Measurements from ENCODE around the gene ASB13. TPM values are rescaled to one million over a fixed set of nuclear protein-coding genes. Genes with fewer than 3 reads are reported as not detected.
A peak's percentile ranks its signal among the peaks of the same experiment; 100 is the strongest.

ASB13 gene
- polyA plus RNA-seq, 1 of the 3 experiments (the other 2 are of a cell fraction), result 9.2 TPM

- Histone ChIP-seq H3K36me3 (replicated peaks in 1 of 2; ENCODE audit: control insufficient read depth in 1 of 2, insufficient read depth in 2 of 2, low read length in 1 of 2) (no peaks in the 10 kb centered on the region), H3K4me2 (no peak overlapping the region), H3K79me2 (ENCODE audit: insufficient read depth) (no peaks in the 10 kb centered on the region; the same call in 1 of the 2 replicates), H3K9ac (no peak overlapping the region), H3K27ac (ENCODE audit: low read depth in 2 of 2, low read length in 1 of 2) (no peak overlapping the region; a peak in 1 of 4 replicates), H2AFZ (ENCODE audit: low read depth) (no peak overlapping the region), H3K27me3 (ENCODE audit: insufficient read depth) (no peaks in the 10 kb centered on the region), H3K4me1 (ENCODE audit: control insufficient read depth in 1 of 2, insufficient read depth in 2 of 2, low read depth in 1 of 2, low read length in 1 of 2) (peaks cover 9 to 46% of the 10 kb centered on the region in 2 experiments), H3K4me3 (ENCODE audit: low read depth in 2 of 2, low read length in 1 of 2) (no peak overlapping the region), H3K9me2 (no peaks in the 10 kb centered on the region), H3F3A (replicated peaks; ENCODE audit: insufficient read depth) (no peaks in the 10 kb centered on the region), H3K9me3 (no peaks in the 10 kb centered on the region), H4K20me1 (ENCODE audit: insufficient read depth) (no peaks in the 10 kb centered on the region)
- WGBS (ENCODE audit: low lambda C conversion rate), result 86% methylated on average over 10 of the region's 10 CpGs
- TF ChIP-seq TAF1 (IDR thresholded peaks at IDR 0.05; ENCODE audit: borderline replicate concordance, low read depth, low read length), result no peak
- TF ChIP-seq NFIC (IDR thresholded peaks at IDR 0.05; ENCODE audit: borderline replicate concordance), result no peak
- ChIA-PET POLR2A (no interaction called here), CTCF (interaction anchor here (1.2 to 2.9 kb wide), 2 partner anchors 32 to 157 kb away, joined by 3 to 15 read pairs; no protein-coding TSS in a partner anchor)
- DNase-seq, result peak; percentile 51
Measured at GRCh38 chr10:5590816-5591215, 75.6 kb downstream of the ASB13 start.

GRCh38 chr10:5589661-5590511 lies 76.5 kb downstream of the ASB13 start:
- POLR2A ChIA-PET, result no interaction called here
- no peak overlapping the region; a peak in 1 of 4 replicates for H3K27ac ChIP-seq (ENCODE audit: low read depth in 2 of 2, low read length in 1 of 2)
- H4K20me1 ChIP-seq (ENCODE audit: insufficient read depth), result no peaks in the 10 kb centered on the region
- TF ChIP-seq RXRA (IDR thresholded peaks at IDR 0.05; ENCODE audit: borderline replicate concordance, low read depth), result no peak
- TF ChIP-seq CTCF (IDR thresholded peaks at IDR 0.05), result peak; percentile 18; the same call in 1 of the 2 replicates
- no peaks in the 10 kb centered on the region for H3F3A ChIP-seq (replicated peaks; ENCODE audit: insufficient read depth)
- H3K4me1 ChIP-seq (ENCODE audit: control insufficient read depth in 1 of 2, insufficient read depth in 2 of 2, low read depth in 1 of 2, low read length in 1 of 2), result peaks cover under 1 to 43% of the 10 kb centered on the region in 2 experiments; a peak in 2 of 4 replicates
- H3K9ac ChIP-seq, result no peak overlapping the region
- no peak overlapping the region for H3K4me3 ChIP-seq (ENCODE audit: low read depth in 2 of 2, low read length in 1 of 2)
- no peak for DNase-seq
- H3K4me2 ChIP-seq, result no peak overlapping the region
- 85% methylated on average over 15 of the region's 16 CpGs for whole genome bisulfite sequencing (ENCODE audit: low lambda C conversion rate)
- H3K27me3 ChIP-seq (ENCODE audit: insufficient read depth), result no peaks in the 10 kb centered on the region
- CTCF ChIA-PET, result interaction anchor here (0.7 to 1.0 kb wide), 2 partner anchors 33 to 98 kb away, joined by 3 read pairs; no protein-coding TSS in a partner anchor
- H3K9me2 ChIP-seq, result no peaks in the 10 kb centered on the region
- H3K9me3 ChIP-seq, result no peaks in the 10 kb centered on the region
- peak overlapping the region; percentile 35; the same call in 1 of the 2 replicates for H2AFZ ChIP-seq (ENCODE audit: low read depth)
- H3K36me3 ChIP-seq (replicated peaks in 1 of 2; ENCODE audit: control insufficient read depth in 1 of 2, insufficient read depth in 2 of 2, low read length in 1 of 2), result no peaks in the 10 kb centered on the region
- no peaks in the 10 kb centered on the region for H3K79me2 ChIP-seq (ENCODE audit: insufficient read depth)

GRCh38 chr10:5589011-5589660 lies 77.3 kb downstream of the ASB13 start:
- H2AFZ ChIP-seq (ENCODE audit: low read depth), result no peak overlapping the region
- no peak overlapping the region for H3K9ac ChIP-seq
- peaks cover 0 to 35% of the 10 kb centered on the region in 2 experiments; a peak in 2 of 4 replicates for H3K4me1 ChIP-seq (ENCODE audit: control insufficient read depth in 1 of 2, insufficient read depth in 2 of 2, low read depth in 1 of 2, low read length in 1 of 2)
- ChIA-PET CTCF (interaction anchor here (0.7 to 1.0 kb wide), 2 partner anchors 34 to 99 kb away, joined by 3 read pairs; no protein-coding TSS in a partner anchor), POLR2A (no interaction called here)
- H3K9me3 ChIP-seq, result no peaks in the 10 kb centered on the region
- H3F3A ChIP-seq (replicated peaks; ENCODE audit: insufficient read depth), result no peaks in the 10 kb centered on the region
- WGBS (ENCODE audit: low lambda C conversion rate), result 98% methylated on average over 11 of the region's 14 CpGs
- no peaks in the 10 kb centered on the region for H3K36me3 ChIP-seq (replicated peaks in 1 of 2; ENCODE audit: control insufficient read depth in 1 of 2, insufficient read depth in 2 of 2, low read length in 1 of 2)
- H3K27ac ChIP-seq (ENCODE audit: low read depth in 2 of 2, low read length in 1 of 2), result no peak overlapping the region
- no peak overlapping the region for H3K4me3 ChIP-seq (ENCODE audit: low read depth in 2 of 2, low read length in 1 of 2)
- TF ChIP-seq GATA2 (CRISPR knock-in tag; IDR thresholded peaks at IDR 0.05), result no peak
- TF ChIP-seq EZH2phosphoT487 (IDR thresholded peaks at IDR 0.05; ENCODE audit: borderline replicate concordance, low read depth), result no peak
- TF ChIP-seq RXRA (IDR thresholded peaks at IDR 0.05; ENCODE audit: borderline replicate concordance, low read depth), result no peak
- no peak for TF ChIP-seq YY1 (IDR thresholded peaks at IDR 0.05; ENCODE audit: low read depth)
- TF ChIP-seq SMC3 (IDR thresholded peaks at IDR 0.05; ENCODE audit: low read depth, low read length), result no peak
- TF ChIP-seq REST (IDR thresholded peaks at IDR 0.05; ENCODE audit: low read depth, low read length), result no peak
- H3K27me3 ChIP-seq (ENCODE audit: insufficient read depth), result no peaks in the 10 kb centered on the region
- no peaks in the 10 kb centered on the region for H4K20me1 ChIP-seq (ENCODE audit: insufficient read depth)
- no peak for DNase-seq
- no peaks in the 10 kb centered on the region for H3K9me2 ChIP-seq
- H3K79me2 ChIP-seq (ENCODE audit: insufficient read depth), result no peaks in the 10 kb centered on the region
- no peak overlapping the region for H3K4me2 ChIP-seq
